CD8-positive, alpha-beta memory T cell (primary cell): ENCODE measurements around the gene OLFML3. TPM values are rescaled to one million over a fixed set of nuclear protein-coding genes. Genes with fewer than 3 reads are reported as not detected.
A peak's percentile ranks its signal among the peaks of the same experiment; 100 is the strongest.
"Not testable (repeated sequence)": the region's sequence is repeated elsewhere in the genome, so short reads cannot be mapped to it uniquely, and the experiment has no call there.

Experiments used
- CTCF ChIA-PET: fragments of 350-600 bp; sonication (Branson Sonifier 250); formaldehyde crosslinking; loops from one replicate; lab custom pipeline; 2021; ENCODE audit warnings: antibody characterized with exemption; lab: Charles Lee
- POLR2A ChIA-PET: fragments of 350-600 bp; sonication (Branson Sonifier 250); formaldehyde crosslinking; loops from one replicate; lab custom pipeline; 2021; ENCODE audit warnings: antibody characterized with exemption; lab: Charles Lee
- DNase-seq, 5 donors: peaks; one replicate each; pipeline versions ENCODE4 v3.0.0 to v3.0.0-alpha.2; 2020 to 2022; ENCODE audit warnings: mixed read lengths in 1 of 5
- H3K27ac ChIP-seq: one replicate; pipeline ENCODE4 v1.7.0; 2013; ENCODE audit warnings: low read depth, mild to moderate bottlenecking, low read length, moderate library complexity
- H3K27me3 ChIP-seq: 2 replicates; pipeline ENCODE4 v1.7.0; 2013; ENCODE audit warnings: low read length, mild to moderate bottlenecking; ENCODE audit not compliant: insufficient read depth, poor library complexity, severe bottlenecking
- H3K36me3 ChIP-seq: 2 replicates; pipeline ENCODE4 v1.7.0; 2013; ENCODE audit warnings: mild to moderate bottlenecking, low read length, moderate library complexity; ENCODE audit not compliant: insufficient read depth
- H3K4me1 ChIP-seq: 2 replicates; pipeline ENCODE4 v1.7.0; 2013; ENCODE audit warnings: mild to moderate bottlenecking, low read length, moderate library complexity; ENCODE audit not compliant: insufficient read depth
- H3K4me3 ChIP-seq: 2 replicates; pipeline ENCODE4 v1.7.0; 2013; ENCODE audit warnings: mild to moderate bottlenecking, low read length
- H3K9me3 ChIP-seq: 2 replicates; pipeline ENCODE4 v1.7.0; 2013; ENCODE audit warnings: mild to moderate bottlenecking, low read length
- H3K27ac Mint-ChIP-seq, 8 donors: one replicate each; pipeline ENCODE4 v1.8.0; 2020 to 2021; ENCODE audit warnings: mixed read lengths in 8 of 8, mild to moderate bottlenecking in 6 of 8, inconsistent platforms in 3 of 8, moderate library complexity in 3 of 8
- H3K27me3 Mint-ChIP-seq, 2 donors: one replicate each; pipeline ENCODE4 v1.8.0; 2020 to 2021; ENCODE audit warnings: mixed read lengths in 2 of 2, mild to moderate bottlenecking in 1 of 2, moderate library complexity in 1 of 2
- H3K36me3 Mint-ChIP-seq, 3 donors: one replicate each; pipeline ENCODE4 v1.8.0; 2020 to 2021; ENCODE audit warnings: mixed read lengths in 3 of 3, inconsistent platforms in 1 of 3, mild to moderate bottlenecking in 1 of 3
- H3K4me1 Mint-ChIP-seq, 3 donors: one replicate each; pipeline ENCODE4 v1.8.0; 2020 to 2021; ENCODE audit warnings: mixed read lengths in 3 of 3, inconsistent platforms in 1 of 3, mild to moderate bottlenecking in 1 of 3
- H3K4me3 Mint-ChIP-seq, 7 donors: one replicate each; pipeline ENCODE4 v1.8.0; 2020 to 2021; ENCODE audit warnings: mixed read lengths in 7 of 7, mild to moderate bottlenecking in 6 of 7, moderate library complexity in 4 of 7, inconsistent platforms in 2 of 7
- H3K9me3 Mint-ChIP-seq, 5 donors: one replicate each; pipeline ENCODE4 v1.8.0; 2020 to 2022; ENCODE audit warnings: mixed read lengths in 5 of 5, mild to moderate bottlenecking in 3 of 5, moderate library complexity in 2 of 5, inconsistent platforms in 1 of 5
- polyA plus RNA-seq: library from polyadenylated mRNA; unstranded; fragments of 300-500 nt; fragmentation: Illumina TruSeq; gene quantifications from one replicate; pipeline ENCODE4 v1.2.3, GENCODE V29; 2021
- total RNA-seq, 2 experiments: library from RNA; stranded (reverse); gene quantifications; one replicate each; pipeline ENCODE4 v1.2.3, GENCODE V29; 2021

OLFML3 gene
- total and polyA plus RNA-seq, 3 experiments from 2014 or later, result 0.18 to 0.24 TPM; not detected in 1

- H3K36me3 ChIP-seq, H3K4me3 ChIP-seq, DNase-seq, H3K4me1 ChIP-seq, H3K4me1 Mint-ChIP-seq, H3K27me3 ChIP-seq, CTCF ChIA-PET, H3K9me3 Mint-ChIP-seq, H3K9me3 ChIP-seq, H3K27ac ChIP-seq, POLR2A ChIA-PET, H3K4me3 Mint-ChIP-seq, H3K27ac Mint-ChIP-seq: not testable (repeated sequence)
- Mint-ChIP-seq H3K27me3 (peaks cover 13 to 23% of the 10 kb centered on the region in 2 donors), H3K36me3 (peaks cover 0 to 12% (median 0%) of the 10 kb centered on the region in 3 donors)
Measured at GRCh38 chr1:114019724-114020123, 40.5 kb downstream of the OLFML3 start.

- Histone ChIP-seq H3K27ac (no peak overlapping the region), H3K4me1 (no peaks in the 10 kb centered on the region), H3K27me3 (no peaks in the 10 kb centered on the region), H3K9me3 (no peaks in the 10 kb centered on the region), H3K36me3 (no peaks in the 10 kb centered on the region), H3K4me3 (no peak overlapping the region)
- H3K27me3 Mint-ChIP-seq, result peaks cover 9 to 13% of the 10 kb centered on the region in 2 donors
- no peak for DNase-seq
- peaks cover 0 to 6% (median 3%) of the 10 kb centered on the region in 5 donors for H3K9me3 Mint-ChIP-seq
- H3K4me1 Mint-ChIP-seq, result no peaks in the 10 kb centered on the region
- H3K36me3 Mint-ChIP-seq, result peaks cover 0 to 12% (median 0%) of the 10 kb centered on the region in 3 donors
- H3K27ac Mint-ChIP-seq, result peak overlapping the region in 1 of 8 donors; percentile 6
- POLR2A ChIA-PET, result no interaction called here
- no peak overlapping the region for H3K4me3 Mint-ChIP-seq
- CTCF ChIA-PET, result no interaction called here
Measured at GRCh38 chr1:114021665-114022099, 42.4 kb downstream of the OLFML3 start.

GRCh38 chr1:114022877-114023276 is 43.6 kb downstream of the OLFML3 start:
- CTCF ChIA-PET, result no interaction called here
- Mint-ChIP-seq H3K27ac (no peak overlapping the region), H3K4me3 (no peak overlapping the region), H3K27me3 (peaks cover 6 to 13% of the 10 kb centered on the region in 2 donors), H3K4me1 (no peaks in the 10 kb centered on the region), H3K36me3 (peaks cover 0 to 12% (median 0%) of the 10 kb centered on the region in 3 donors), H3K9me3 (peaks cover 0 to 6% (median 3%) of the 10 kb centered on the region in 5 donors)
- no peaks in the 10 kb centered on the region for H3K4me1 ChIP-seq
- no peak overlapping the region for H3K27ac ChIP-seq
- DNase-seq, result no peak
- no peaks in the 10 kb centered on the region for H3K27me3 ChIP-seq
- no peaks in the 10 kb centered on the region for H3K9me3 ChIP-seq
- H3K36me3 ChIP-seq, result no peaks in the 10 kb centered on the region
- H3K4me3 ChIP-seq, result no peak overlapping the region
- POLR2A ChIA-PET, result no interaction called here

DNA sequence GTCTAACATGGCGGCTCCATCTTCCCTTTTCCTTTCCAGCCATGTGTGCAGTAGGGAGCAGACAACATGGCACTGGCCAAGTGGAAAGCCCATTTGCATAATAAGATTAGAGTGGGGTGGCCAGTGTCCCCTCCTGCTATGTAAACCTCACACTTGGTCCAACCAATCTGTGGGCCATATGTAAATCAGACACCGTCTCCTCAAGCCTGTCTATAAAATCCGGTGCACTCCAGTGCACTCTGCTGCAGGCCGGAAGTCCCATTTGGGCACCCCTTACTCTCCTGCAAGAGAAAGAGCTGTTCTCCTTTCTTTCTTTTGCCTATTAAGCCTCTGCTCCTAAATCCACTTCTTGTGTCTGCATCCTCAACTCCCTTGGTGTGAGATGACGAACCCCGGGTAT is 44.1 kb downstream of the OLFML3 start:
- Histone ChIP-seq H3K27ac (no peak overlapping the region), H3K4me1 (no peaks in the 10 kb centered on the region), H3K36me3 (no peaks in the 10 kb centered on the region), H3K9me3 (no peaks in the 10 kb centered on the region), H3K27me3 (no peaks in the 10 kb centered on the region), H3K4me3 (no peak overlapping the region)
- H3K27ac Mint-ChIP-seq, result no peak overlapping the region
- peaks cover 0 to 12% (median 0%) of the 10 kb centered on the region in 3 donors for H3K36me3 Mint-ChIP-seq
- CTCF ChIA-PET, result no interaction called here
- H3K4me3 Mint-ChIP-seq, result no peak overlapping the region
- no peak for DNase-seq
- peaks cover 0 to 6% (median 3%) of the 10 kb centered on the region in 5 donors for H3K9me3 Mint-ChIP-seq
- H3K4me1 Mint-ChIP-seq, result no peaks in the 10 kb centered on the region
- POLR2A ChIA-PET, result no interaction called here
- peaks cover 2 to 13% of the 10 kb centered on the region in 2 donors for H3K27me3 Mint-ChIP-seq

- Mint-ChIP-seq H3K27me3 (peaks cover 2 to 11% of the 10 kb centered on the region in 2 donors), H3K9me3 (peaks cover 0 to 6% (median 3%) of the 10 kb centered on the region in 5 donors), H3K36me3 (peaks cover 0 to 10% (median 0%) of the 10 kb centered on the region in 3 donors), H3K27ac (no peak overlapping the region), H3K4me1 (no peaks in the 10 kb centered on the region), H3K4me3 (no peak overlapping the region)
- no peaks in the 10 kb centered on the region for H3K9me3 ChIP-seq
- no peak overlapping the region for H3K27ac ChIP-seq
- CTCF ChIA-PET, result no interaction called here
- POLR2A ChIA-PET, result no interaction called here
- DNase-seq, result no peak
- no peaks in the 10 kb centered on the region for H3K4me1 ChIP-seq
- H3K4me3 ChIP-seq, result no peak overlapping the region
- H3K36me3 ChIP-seq, result no peaks in the 10 kb centered on the region
- H3K27me3 ChIP-seq, result no peaks in the 10 kb centered on the region
Measured at GRCh38 chr1:114024049-114024448, 44.8 kb downstream of the OLFML3 start.

GRCh38 chr1:114025609-114026401 is 46.5 kb downstream of the OLFML3 start:
- POLR2A ChIA-PET, result no interaction called here
- H3K4me1 Mint-ChIP-seq, result no peaks in the 10 kb centered on the region
- H3K9me3 Mint-ChIP-seq, result no peaks in the 10 kb centered on the region
- CTCF ChIA-PET, result no interaction called here
- H3K9me3 ChIP-seq, result no peaks in the 10 kb centered on the region
- H3K27me3 Mint-ChIP-seq, result peaks cover 0 to 4% of the 10 kb centered on the region in 2 donors
- H3K36me3 ChIP-seq, result no peaks in the 10 kb centered on the region
- H3K4me3 ChIP-seq, result no peak overlapping the region
- H3K4me3 Mint-ChIP-seq, result no peak overlapping the region
- DNase-seq, result no peak
- peak overlapping the region in 1 of 8 donors; percentile 24 for H3K27ac Mint-ChIP-seq
- H3K4me1 ChIP-seq, result no peaks in the 10 kb centered on the region
- H3K27ac ChIP-seq, result no peak overlapping the region
- no peaks in the 10 kb centered on the region for H3K27me3 ChIP-seq
- H3K36me3 Mint-ChIP-seq, result no peaks in the 10 kb centered on the region

DNA sequence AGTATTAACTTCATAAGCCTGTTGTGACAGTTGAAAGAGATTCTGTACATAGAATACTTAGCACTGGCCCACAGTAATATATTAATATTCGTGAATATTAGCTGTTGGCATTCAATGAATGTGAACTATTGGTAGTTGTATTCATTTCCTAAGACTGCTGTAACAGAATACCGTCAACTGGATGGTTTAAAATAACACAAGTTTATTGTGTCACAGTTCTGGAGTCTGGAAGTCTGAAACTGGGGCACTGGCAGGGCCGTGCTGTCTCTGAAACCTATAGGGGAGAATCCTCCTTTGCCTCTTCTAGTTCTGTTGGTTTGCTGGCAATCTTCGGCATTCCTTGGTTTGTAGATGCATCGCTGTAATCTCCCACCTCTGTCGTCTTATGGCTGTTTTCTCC is 47.5 kb downstream of the OLFML3 start:
- CTCF ChIA-PET, result no interaction called here

More for the DNA sequence above, 47.5 kb downstream of the OLFML3 start:
- POLR2A ChIA-PET, result no interaction called here
- Histone ChIP-seq H3K27me3 (no peaks in the 10 kb centered on the region), H3K4me3 (no peak overlapping the region), H3K4me1 (no peaks in the 10 kb centered on the region), H3K36me3 (no peaks in the 10 kb centered on the region), H3K27ac (no peak overlapping the region), H3K9me3 (no peaks in the 10 kb centered on the region)
- no peak overlapping the region for H3K27ac Mint-ChIP-seq
- H3K4me3 Mint-ChIP-seq, result no peak overlapping the region
- H3K27me3 Mint-ChIP-seq, result peaks cover 0 to 4% of the 10 kb centered on the region in 2 donors
- no peaks in the 10 kb centered on the region for H3K4me1 Mint-ChIP-seq
- no peaks in the 10 kb centered on the region for H3K36me3 Mint-ChIP-seq
- DNase-seq, result no peak
- H3K9me3 Mint-ChIP-seq, result no peaks in the 10 kb centered on the region
